Measurements from ENCODE around the gene ZBTB34. TPM values are rescaled to one million over a fixed set of nuclear protein-coding genes. Genes with fewer than 3 reads are reported as not detected.

Gene ZBTB34
- total and polyA plus RNA-seq, 2 experiments from 2014 or later = 6.1 to 21.3 TPM

DNA sequence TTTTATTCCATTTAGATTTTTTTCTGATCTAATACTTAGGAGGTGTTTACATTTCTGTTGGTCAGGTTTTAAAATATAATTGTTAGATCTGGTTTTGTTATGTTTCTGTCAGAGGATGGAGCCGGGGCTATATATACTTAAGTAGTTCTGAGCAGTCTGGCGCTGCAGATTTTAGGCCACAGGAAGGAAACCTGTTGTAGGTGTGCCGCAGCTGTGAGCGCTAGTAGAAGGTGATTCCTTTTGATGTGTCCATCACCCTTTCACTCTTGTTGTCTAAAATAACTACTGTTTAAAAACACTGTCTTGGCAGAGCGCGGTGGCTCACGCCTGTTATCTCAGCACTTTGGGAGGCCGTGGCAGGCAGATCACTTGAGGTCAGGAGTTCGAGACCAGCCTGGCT is 17.0 kb downstream of the ZBTB34 start:
- Histone ChIP-seq H3K79me2 (peaks cover 92% of the 10 kb centered on the region), H3K36me3 (replicated peaks; ENCODE audit: insufficient read depth, low read depth) (no peaks in the 10 kb centered on the region), H4K20me1 (ENCODE audit: insufficient read depth, poor library complexity, severe bottlenecking) (peaks cover 33% of the 10 kb centered on the region), H3K4me3 (no peak overlapping the region), H2AFZ (no peak overlapping the region), H3K9me3 (ENCODE audit: low read depth) (no peaks in the 10 kb centered on the region), H3K27me3 (no peaks in the 10 kb centered on the region), H3K27ac (no peak overlapping the region), H3K4me1 (ENCODE audit: insufficient read depth) (peaks cover 3% of the 10 kb centered on the region), H3K9me2 (replicated peaks; ENCODE audit: insufficient read depth) (no peaks in the 10 kb centered on the region), H3K4me2 (no peak overlapping the region)
- TF ChIP-seq, protein P1, sequence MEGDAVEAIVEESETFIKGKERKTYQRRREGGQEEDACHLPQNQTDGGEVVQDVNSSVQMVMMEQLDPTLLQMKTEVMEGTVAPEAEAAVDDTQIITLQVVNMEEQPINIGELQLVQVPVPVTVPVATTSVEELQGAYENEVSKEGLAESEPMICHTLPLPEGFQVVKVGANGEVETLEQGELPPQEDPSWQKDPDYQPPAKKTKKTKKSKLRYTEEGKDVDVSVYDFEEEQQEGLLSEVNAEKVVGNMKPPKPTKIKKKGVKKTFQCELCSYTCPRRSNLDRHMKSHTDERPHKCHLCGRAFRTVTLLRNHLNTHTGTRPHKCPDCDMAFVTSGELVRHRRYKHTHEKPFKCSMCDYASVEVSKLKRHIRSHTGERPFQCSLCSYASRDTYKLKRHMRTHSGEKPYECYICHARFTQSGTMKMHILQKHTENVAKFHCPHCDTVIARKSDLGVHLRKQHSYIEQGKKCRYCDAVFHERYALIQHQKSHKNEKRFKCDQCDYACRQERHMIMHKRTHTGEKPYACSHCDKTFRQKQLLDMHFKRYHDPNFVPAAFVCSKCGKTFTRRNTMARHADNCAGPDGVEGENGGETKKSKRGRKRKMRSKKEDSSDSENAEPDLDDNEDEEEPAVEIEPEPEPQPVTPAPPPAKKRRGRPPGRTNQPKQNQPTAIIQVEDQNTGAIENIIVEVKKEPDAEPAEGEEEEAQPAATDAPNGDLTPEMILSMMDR (IDR thresholded peaks at IDR 0.05; ENCODE audit: poor library complexity) = no peak
- TF ChIP-seq EZH2phosphoT487 (IDR thresholded peaks at IDR 0.05; ENCODE audit: low read depth, severe bottlenecking, unreplicated experiment) = no peak
- TF ChIP-seq EZH2 (IDR thresholded peaks at IDR 0.05; ENCODE audit: borderline replicate concordance) = no peak
- WGBS (ENCODE audit: low lambda C conversion rate, missing lambda C conversion rate) = 93% methylated on average over 9 of the region's 9 CpGs
- DNase-seq (ENCODE audit: low spot score) = no peak

DNA sequence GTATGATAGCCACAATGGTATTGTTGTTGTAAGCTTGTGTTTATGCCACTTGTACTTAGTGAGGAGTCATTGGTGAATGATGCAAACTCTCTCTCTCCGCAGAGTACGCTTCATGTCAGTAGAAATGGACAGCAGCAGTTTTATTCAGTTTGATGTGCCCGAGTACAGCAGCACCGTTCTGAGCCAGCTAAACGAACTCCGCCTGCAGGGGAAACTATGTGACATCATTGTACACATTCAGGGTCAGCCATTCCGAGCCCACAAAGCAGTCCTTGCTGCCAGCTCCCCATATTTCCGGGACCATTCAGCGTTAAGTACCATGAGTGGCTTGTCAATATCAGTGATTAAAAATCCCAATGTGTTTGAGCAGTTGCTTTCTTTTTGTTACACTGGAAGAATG is 18.8 kb downstream of the ZBTB34 start:
- Histone ChIP-seq H3K79me2 (peaks cover 91% of the 10 kb centered on the region), H3K27me3 (no peaks in the 10 kb centered on the region), H3K4me3 (no peak overlapping the region), H3K27ac (no peak overlapping the region), H3K4me1 (ENCODE audit: insufficient read depth) (peaks cover 3% of the 10 kb centered on the region), H2AFZ (no peak overlapping the region), H4K20me1 (ENCODE audit: insufficient read depth, poor library complexity, severe bottlenecking) (peaks cover 28% of the 10 kb centered on the region), H3K36me3 (replicated peaks; ENCODE audit: insufficient read depth, low read depth) (no peaks in the 10 kb centered on the region), H3K9me3 (ENCODE audit: low read depth) (no peaks in the 10 kb centered on the region), H3K4me2 (no peak overlapping the region), H3K9me2 (replicated peaks; ENCODE audit: insufficient read depth) (no peaks in the 10 kb centered on the region)
- no peak for DNase-seq (ENCODE audit: low spot score)
- no peak for TF ChIP-seq EZH2 (IDR thresholded peaks at IDR 0.05; ENCODE audit: borderline replicate concordance)
- TF ChIP-seq, protein P1 (IDR thresholded peaks at IDR 0.05; ENCODE audit: poor library complexity) = no peak
- TF ChIP-seq EZH2phosphoT487 (IDR thresholded peaks at IDR 0.05; ENCODE audit: low read depth, severe bottlenecking, unreplicated experiment) = no peak
- WGBS (ENCODE audit: low lambda C conversion rate, missing lambda C conversion rate) = 96% methylated on average over 9 of the region's 9 CpGs

DNA sequence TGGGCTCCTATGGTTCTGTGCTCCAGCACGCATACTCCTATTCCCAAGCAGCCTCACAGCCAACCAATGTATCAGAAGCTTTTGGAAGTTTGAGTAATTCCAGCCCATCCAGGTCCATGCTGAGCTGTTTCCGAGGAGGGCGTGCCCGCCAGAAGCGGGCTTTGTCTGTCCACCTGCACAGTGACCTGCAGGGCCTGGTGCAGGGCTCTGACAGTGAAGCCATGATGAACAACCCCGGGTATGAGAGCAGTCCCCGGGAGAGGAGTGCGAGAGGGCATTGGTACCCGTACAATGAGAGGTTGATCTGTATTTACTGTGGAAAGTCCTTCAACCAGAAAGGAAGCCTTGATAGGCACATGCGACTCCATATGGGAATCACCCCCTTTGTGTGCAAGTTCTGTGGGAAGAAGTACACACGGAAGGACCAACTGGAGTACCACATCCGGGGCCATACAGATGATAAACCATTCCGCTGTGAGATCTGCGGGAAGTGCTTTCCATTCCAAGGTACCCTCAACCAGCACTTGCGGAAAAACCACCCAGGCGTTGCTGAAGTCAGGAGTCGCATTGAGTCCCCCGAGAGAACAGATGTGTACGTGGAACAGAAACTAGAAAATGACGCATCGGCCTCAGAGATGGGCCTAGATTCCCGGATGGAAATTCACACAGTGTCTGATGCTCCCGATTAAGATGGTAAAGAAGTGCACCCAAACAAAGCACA is 19.9 kb downstream of the ZBTB34 start:
- no peak for DNase-seq (ENCODE audit: low spot score)
- no peaks in the 10 kb centered on the region for H3K9me2 ChIP-seq (replicated peaks; ENCODE audit: insufficient read depth)
- no peaks in the 10 kb centered on the region for H3K27me3 ChIP-seq
- H3K79me2 ChIP-seq = peaks cover 82% of the 10 kb centered on the region
- H3K4me3 ChIP-seq = no peak overlapping the region
- WGBS (ENCODE audit: low lambda C conversion rate, missing lambda C conversion rate) = 97% methylated on average over 23 of the region's 23 CpGs
- peaks cover 10% of the 10 kb centered on the region for H3K4me1 ChIP-seq (ENCODE audit: insufficient read depth)
- no peak overlapping the region for H2AFZ ChIP-seq
- peaks cover 22% of the 10 kb centered on the region for H4K20me1 ChIP-seq (ENCODE audit: insufficient read depth, poor library complexity, severe bottlenecking)
- no peak overlapping the region for H3K4me2 ChIP-seq
- H3K9me3 ChIP-seq (ENCODE audit: low read depth) = no peaks in the 10 kb centered on the region
- H3K27ac ChIP-seq = no peak overlapping the region
- H3K36me3 ChIP-seq (replicated peaks; ENCODE audit: insufficient read depth, low read depth) = no peaks in the 10 kb centered on the region
- TF ChIP-seq EZH2phosphoT487 (IDR thresholded peaks at IDR 0.05; ENCODE audit: low read depth, severe bottlenecking, unreplicated experiment) (no peak), EZH2 (IDR thresholded peaks at IDR 0.05; ENCODE audit: borderline replicate concordance) (no peak)
- TF ChIP-seq, protein P1 (IDR thresholded peaks at IDR 0.05; ENCODE audit: poor library complexity) = no peak
